Spleen (tissue), 11 donors: Measurements from ENCODE around the gene CNTNAP2. TPM values are rescaled to one million over a fixed set of nuclear protein-coding genes. Genes with fewer than 3 reads are reported as not detected.

Experiments
- DNase-seq: peaks from one replicate; pipeline ENCODE4 v3.0.0-alpha.2; 2020
- H3K27ac ChIP-seq, 8 donors: fragments of 200-600 bp; sonication (generic) in 7 of 8; 1 replicate in 4 of 8; 2 replicates in 4 of 8; pipeline versions ENCODE4 v1.5.0 to v1.8.0; 2016 to 2021; ENCODE audit warnings: inconsistent platforms in 4 of 8, mild to moderate bottlenecking in 4 of 8, moderate library complexity in 1 of 8
- H3K27me3 ChIP-seq, 7 donors: fragments of 200-600 bp; sonication (generic) in 6 of 7; replicated peaks in 1 of 7; 1 replicate in 4 of 7; 2 replicates in 3 of 7; pipeline versions ENCODE4 v1.5.0 to v1.8.0; 2016 to 2021; ENCODE audit warnings: inconsistent platforms in 3 of 7, mild to moderate bottlenecking in 1 of 7
- H3K36me3 ChIP-seq, 6 donors: fragments of 200-600 bp; sonication (generic) in 5 of 6; 1 replicate in 4 of 6; 2 replicates in 2 of 6; pipeline versions ENCODE4 v1.5.0 to v1.8.0; 2016 to 2021; ENCODE audit warnings: inconsistent platforms in 2 of 6
- H3K4me1 ChIP-seq, 6 donors: fragments of 200-600 bp; sonication (generic) in 5 of 6; 1 replicate in 3 of 6; 2 replicates in 3 of 6; pipeline versions ENCODE4 v1.5.0 to v1.8.0; 2016 to 2021; ENCODE audit warnings: inconsistent platforms in 3 of 6
- H3K4me3 ChIP-seq, 8 donors: fragments of 200-600 bp; sonication (generic) in 7 of 8; 1 replicate in 4 of 8; 2 replicates in 4 of 8; pipeline versions ENCODE4 v1.5.0 to v1.8.0; 2016 to 2021; ENCODE audit warnings: inconsistent platforms in 4 of 8, mild to moderate bottlenecking in 4 of 8, moderate library complexity in 2 of 8
- H3K9me3 ChIP-seq, 8 donors: fragments of 200-600 bp; sonication (generic) in 7 of 8; 1 replicate in 4 of 8; 2 replicates in 4 of 8; pipeline versions ENCODE4 v1.5.0 to v1.8.0; 2016 to 2021; ENCODE audit warnings: inconsistent platforms in 4 of 8
- CTCF ChIP-seq, 11 experiments: fragments of 200-600 bp in 7 of 11; fragments of 450-650 bp in 4 of 11; sonication (generic) in 4 of 11; IDR thresholded peaks in 8 of 11; conservative IDR thresholded peaks in 3 of 11; 1 replicate in 7 of 11; 2 replicates in 4 of 11; pipeline versions ENCODE4 v1.4.0 to v1.8.0; 2016 to 2021; ENCODE audit warnings: antibody characterized with exemption in 11 of 11, inconsistent platforms in 4 of 11, mild to moderate bottlenecking in 1 of 11
- POLR2A ChIP-seq, 3 donors: fragments of 450-650 bp; IDR thresholded peaks; one replicate each; pipeline ENCODE4 v1.5.1; 2017; ENCODE audit warnings: antibody characterized with exemption in 3 of 3, mild to moderate bottlenecking in 1 of 3
- POLR2AphosphoS5 ChIP-seq, 3 donors: sonication (generic); formaldehyde crosslinking; IDR thresholded peaks; one replicate each; pipeline ENCODE4 v1.5.1; 2017; ENCODE audit warnings: antibody characterized with exemption in 3 of 3
- WGBS, 5 donors: extraction: QIAGEN DNeasy Blood & Tissue Kit in 3 of 5; methylation state at CpG; one replicate each; pipeline versions ENCODE4 v1.1.5 to v1.1.7; 2013 to 2018; 5-methylcytosine and 5-hydroxymethylcytosine counted together
- intact Hi-C: fragments of 100-400 bp; cut with DNase I; formaldehyde crosslinking; loops from one replicate; pipeline ENCODE4 v1.15.0; 2023; ENCODE audit warnings: low total_unique reads
- polyA plus RNA-seq, 3 donors: library from polyadenylated mRNA; stranded (reverse); fragments of 200-250 nt; gene quantifications; one replicate each; pipeline ENCODE4 v1.2.1, GENCODE V29; 2013
- total RNA-seq, 7 donors: library from RNA; depleted of rRNA in 3 of 7; stranded (reverse); fragments of >200 nt in 3 of 7; fragmentation: NEBNext Ultra II Directional in 4 of 7; extraction: Animal tissue kit (Norgen Biotek cat#: 25700) in 4 of 7; gene quantifications; one replicate each; pipeline versions ENCODE4 v1.1.0 to v1.2.1, GENCODE V29; 2016 to 2021
- donor health status: healthy with polysubstance abuse.
- donor health status: DM: no; HTN: no; CAD: no; lungs with moderate emphysema.
- donor health status: DM: no; HTN: no; CAD: no.
- donor health status: Bipolar disorder and iron deficiency.
- donor health status: healthy.
- donor health status: DM: no; HTN: no; CAD: no.
- donor health status: DM: yes; HTN: yes; CAD: no.

The CNTNAP2 gene
- total and polyA plus RNA-seq, 10 donors, result 0.13 to 2.0 (median 0.82) TPM

GRCh38 chr7:146690987-146691386 is 574.4 kb downstream of the CNTNAP2 start:
- Histone ChIP-seq H3K27ac (no peak overlapping the region), H3K4me3 (no peak overlapping the region), H3K36me3 (no peaks in the 10 kb centered on the region), H3K4me1 (no peaks in the 10 kb centered on the region), H3K27me3 (no peaks in the 10 kb centered on the region), H3K9me3 (no peaks in the 10 kb centered on the region)
- intact Hi-C loops, result no loop called here
- no peak for TF ChIP-seq POLR2A (IDR thresholded peaks at IDR 0.05)
- TF ChIP-seq POLR2AphosphoS5 (IDR thresholded peaks at IDR 0.05), result no peak
- TF ChIP-seq CTCF (IDR thresholded peaks at IDR 0.05 in 8 of 11, conservative IDR thresholded peaks at IDR 0.05 in 3 of 11), result no peak
- DNase-seq, result no peak
- 78 to 91% (median 85%) methylated on average over 3 of the region's 3 CpGs for WGBS, 5 donors

GRCh38 chr7:146698995-146699610 is 582.5 kb downstream of the CNTNAP2 start:
- intact Hi-C loops, result no loop called here
- TF ChIP-seq POLR2A (IDR thresholded peaks at IDR 0.05), result no peak
- TF ChIP-seq CTCF (IDR thresholded peaks at IDR 0.05 in 8 of 11, conservative IDR thresholded peaks at IDR 0.05 in 3 of 11), result no peak
- no peak for TF ChIP-seq POLR2AphosphoS5 (IDR thresholded peaks at IDR 0.05)

GRCh38 chr7:146700015-146700560 is 583.5 kb downstream of the CNTNAP2 start:
- TF ChIP-seq POLR2A (IDR thresholded peaks at IDR 0.05) (no peak), CTCF (IDR thresholded peaks at IDR 0.05 in 8 of 11, conservative IDR thresholded peaks at IDR 0.05 in 3 of 11) (no peak), POLR2AphosphoS5 (IDR thresholded peaks at IDR 0.05) (no peak)
- Histone ChIP-seq H3K9me3 (no peaks in the 10 kb centered on the region), H3K4me3 (no peak overlapping the region), H3K27ac (no peak overlapping the region), H3K4me1 (no peaks in the 10 kb centered on the region), H3K27me3 (no peaks in the 10 kb centered on the region), H3K36me3 (no peaks in the 10 kb centered on the region)
- intact Hi-C loops, result no loop called here
- DNase-seq, result no peak
- WGBS, 5 donors, result 87 to 100% (median 94%) methylated on average over 1 of the region's 1 CpG

More at GRCh38 chr7:146698995-146699610, 582.5 kb downstream of the CNTNAP2 start:
- Histone ChIP-seq H3K4me1 (no peaks in the 10 kb centered on the region), H3K4me3 (no peak overlapping the region), H3K27ac (no peak overlapping the region), H3K27me3 (no peaks in the 10 kb centered on the region), H3K9me3 (no peaks in the 10 kb centered on the region), H3K36me3 (no peaks in the 10 kb centered on the region)
- WGBS, 5 donors, result 57 to 89% (median 74%) methylated on average over 1 of the region's 1 CpG
- no peak for DNase-seq

- 69 to 89% (median 85%) methylated on average over 3 of the region's 3 CpGs for WGBS, 5 donors
- no peak for DNase-seq
Measured at GRCh38 chr7:146701166-146701565, 584.6 kb downstream of the CNTNAP2 start.

More at GRCh38 chr7:146701166-146701565, 584.6 kb downstream of the CNTNAP2 start:
- no peaks in the 10 kb centered on the region for H3K27me3 ChIP-seq
- no peaks in the 10 kb centered on the region for H3K4me1 ChIP-seq
- H3K9me3 ChIP-seq, result no peaks in the 10 kb centered on the region
- no peak overlapping the region for H3K27ac ChIP-seq
- TF ChIP-seq POLR2A (IDR thresholded peaks at IDR 0.05) (no peak), CTCF (IDR thresholded peaks at IDR 0.05 in 8 of 11, conservative IDR thresholded peaks at IDR 0.05 in 3 of 11) (no peak), POLR2AphosphoS5 (IDR thresholded peaks at IDR 0.05) (no peak)
- H3K4me3 ChIP-seq, result no peak overlapping the region
- intact Hi-C loops, result no loop called here
- no peaks in the 10 kb centered on the region for H3K36me3 ChIP-seq
